Right lung (tissue), 10 donors: Measurements from ENCODE around the gene RD3L. TPM values are rescaled to one million over a fixed set of nuclear protein-coding genes. Genes with fewer than 3 reads are reported as not detected.
"Not testable (repeated sequence)": the region's sequence is repeated elsewhere in the genome, so short reads cannot be mapped to it uniquely, and the experiment has no call there.

Experiments
- DNase-seq, 2 donors: peaks; one replicate each; pipeline ENCODE4 v3.0.0-alpha.2; 2013
- long read RNA-seq, 8 donors: transcript quantifications; one replicate each; lab custom pipeline, GENCODE V29; 2026
- polyA plus RNA-seq, 5 donors: library from polyadenylated mRNA; unstranded; fragments of 120-200 nt; gene quantifications; one replicate each; pipeline versions ENCODE4 v1.2.1 to v1.2.3, GENCODE V29; 2013; ENCODE audit warnings: inconsistent platforms in 1 of 5, low replicate concordance in 1 of 5; ENCODE audit not compliant: insufficient read length in 5 of 5, insufficient read depth in 1 of 5

The RD3L gene
- polyA plus RNA-seq = under 1 TPM in 3 of 5 donors, not detected in 2; 0.12 to 0.25 (median 0.21) TPM
- long read RNA-seq, donor 1 = 0 reads
- long read RNA-seq, donor 2, partial matches to known transcripts = 0 of 1 reads
- long read RNA-seq, donor 2, other reads (novel, unspliced or antisense) = 0 of 1 reads
- long read RNA-seq, donor 3 = 0 reads
- long read RNA-seq, donor 4 = 0 reads
- long read RNA-seq, donor 5 = 0 reads
- long read RNA-seq, donor 6 = 0 reads
- long read RNA-seq, donor 7 = 0 reads
- long read RNA-seq, donor 8 = 0 reads

DNA sequence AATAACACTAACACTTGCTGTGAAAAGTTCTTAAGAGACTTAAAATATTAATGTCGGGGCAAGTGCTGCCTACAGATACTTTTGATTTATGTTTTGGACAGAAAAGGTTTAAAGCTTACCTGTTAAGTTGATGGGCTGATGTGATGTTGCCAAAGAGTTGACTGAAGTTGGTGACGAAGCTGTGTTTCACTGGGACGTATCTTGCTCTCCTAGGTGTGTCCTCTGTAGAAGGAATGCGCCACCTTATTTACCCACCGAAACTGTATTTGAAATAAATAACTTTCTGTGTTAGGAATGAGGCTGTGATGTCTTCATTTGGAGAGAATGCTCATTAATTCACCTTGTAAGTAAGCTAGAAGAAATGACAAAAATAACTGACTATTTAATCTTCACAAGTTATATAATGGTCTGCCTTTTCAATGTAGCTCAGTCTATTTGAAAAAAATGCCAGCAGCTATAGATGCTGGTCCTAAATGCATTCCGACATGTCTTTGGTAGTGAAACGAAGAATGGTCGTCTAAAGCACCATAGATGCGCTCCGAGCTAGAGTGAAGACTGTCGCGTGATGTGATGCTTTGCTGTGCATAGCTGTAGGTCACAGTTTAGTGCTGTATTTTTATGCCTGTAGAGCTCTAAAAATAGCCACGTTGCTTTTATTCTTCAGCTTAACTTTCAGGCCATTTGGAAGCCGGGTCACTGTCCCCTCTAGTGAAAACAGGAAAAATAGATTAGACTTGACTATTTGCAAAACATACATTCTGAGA, at the start of gene RD3L:
Gene RD3L, minus strand, starts transcription at position 557 of the 764 bp plus-strand sequence. CDS start 834 bp downstream, outside the sequence.
- DNase-seq = no peak

DNA sequence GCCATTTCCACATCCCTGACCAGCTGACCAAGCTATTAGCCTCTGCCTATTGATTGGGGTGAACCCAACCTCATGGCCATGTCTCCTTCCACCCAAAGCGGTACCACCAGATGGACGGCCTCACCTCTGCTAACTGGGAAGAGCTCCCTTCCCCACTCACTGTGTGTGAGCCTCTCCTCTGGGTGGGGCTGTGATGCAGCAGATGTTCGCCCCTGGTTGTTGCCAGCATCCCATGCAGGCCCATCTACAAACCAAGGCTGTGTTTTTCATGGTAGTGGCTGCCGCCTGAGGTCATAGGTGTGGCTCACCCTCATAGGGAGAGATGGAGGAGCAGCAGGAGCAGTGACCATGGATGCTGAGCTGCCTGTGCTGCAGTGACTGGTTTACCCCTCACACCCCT, 47.6 kb upstream of the RD3L start:
- DNase-seq = no peak

DNA sequence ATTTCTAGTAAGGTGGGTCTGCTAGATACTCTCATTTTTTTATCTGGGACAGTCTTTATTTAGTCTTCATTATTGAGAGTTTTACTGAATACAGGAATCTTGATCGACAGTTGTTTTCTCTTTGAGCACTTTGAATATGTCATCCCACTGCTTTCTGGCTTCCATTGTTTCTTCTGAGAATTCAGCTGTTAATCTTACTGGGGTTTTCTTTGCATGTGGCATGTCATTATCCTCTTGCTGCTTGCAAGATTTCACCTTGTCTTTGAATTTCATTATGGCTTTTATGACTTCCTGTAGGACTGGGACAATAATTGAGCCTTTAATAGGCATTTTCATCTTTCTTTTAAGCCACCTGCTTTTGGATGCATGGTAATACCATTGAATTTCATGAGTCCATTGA, 46.7 kb upstream of the RD3L start:
- no peak for DNase-seq

DNA sequence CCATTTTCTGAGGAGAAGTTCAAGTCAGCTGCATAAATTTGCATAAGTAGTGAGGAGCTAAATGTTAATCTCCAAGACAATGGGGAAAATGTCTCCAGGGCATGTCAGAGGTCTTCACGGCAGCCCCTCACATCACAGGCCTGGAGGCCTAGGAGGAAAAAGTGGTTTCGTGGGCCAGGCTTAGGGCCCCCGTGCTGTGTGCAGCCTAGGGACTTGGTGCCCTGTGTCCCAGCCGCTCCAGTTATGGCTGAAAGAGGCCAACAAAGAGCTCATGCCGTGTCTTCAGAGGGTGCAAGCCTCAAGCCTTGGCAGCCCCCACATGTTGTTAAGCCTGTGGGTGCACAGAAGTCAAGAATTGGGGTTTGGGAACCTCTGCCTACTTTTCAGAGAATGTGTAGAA, 41.9 kb upstream of the RD3L start:
- DNase-seq = no peak

DNA sequence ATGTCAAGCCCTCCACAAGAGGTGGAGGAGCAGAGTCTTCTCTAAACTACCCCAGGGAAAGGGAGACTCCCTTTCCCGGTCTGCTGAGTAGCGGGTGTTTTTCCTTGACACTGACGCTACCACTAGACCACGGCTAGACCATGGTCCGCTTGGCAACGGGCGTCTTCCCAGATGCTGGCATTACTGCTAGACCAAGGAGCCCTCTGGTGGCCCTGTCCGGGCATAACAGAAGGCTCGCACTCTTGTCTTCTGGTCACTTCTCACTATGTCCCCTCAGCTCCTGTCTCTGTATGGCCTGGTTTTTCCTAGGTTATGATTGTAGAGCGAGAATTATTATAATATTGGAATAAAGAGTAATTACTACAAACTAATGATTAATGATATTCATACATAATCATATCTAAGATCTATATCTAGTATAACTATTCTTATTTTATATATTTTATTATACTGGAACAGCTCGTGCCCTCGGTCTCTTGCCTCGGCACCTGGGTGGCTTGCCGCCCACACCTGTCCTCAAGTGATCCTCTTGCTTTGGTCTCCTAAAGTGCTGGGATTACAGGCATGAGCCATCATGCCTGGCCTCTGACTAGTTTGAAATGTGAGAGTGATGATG, 38.4 kb upstream of the RD3L start:
- not testable (repeated sequence) for DNase-seq

DNA sequence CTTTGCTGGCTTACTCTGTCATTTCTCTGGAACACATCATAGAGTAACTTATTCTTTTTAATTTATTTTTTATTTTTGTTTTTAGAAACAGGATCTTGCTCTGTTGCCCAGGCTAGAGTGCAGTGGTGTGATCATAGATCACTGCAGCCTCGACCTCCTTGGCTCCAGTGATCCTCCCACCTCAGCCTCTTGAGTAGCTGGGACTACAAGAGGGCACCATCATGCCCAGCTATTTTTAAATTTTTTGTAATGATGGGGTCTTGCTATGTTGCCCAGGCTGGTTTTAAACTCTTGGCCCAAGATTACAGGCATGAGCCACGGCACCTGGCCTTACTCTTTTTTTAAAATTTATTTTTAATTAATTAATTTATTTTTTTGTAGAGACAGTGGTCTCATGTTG, 32.2 kb upstream of the RD3L start:
- DNase-seq = no peak

DNA sequence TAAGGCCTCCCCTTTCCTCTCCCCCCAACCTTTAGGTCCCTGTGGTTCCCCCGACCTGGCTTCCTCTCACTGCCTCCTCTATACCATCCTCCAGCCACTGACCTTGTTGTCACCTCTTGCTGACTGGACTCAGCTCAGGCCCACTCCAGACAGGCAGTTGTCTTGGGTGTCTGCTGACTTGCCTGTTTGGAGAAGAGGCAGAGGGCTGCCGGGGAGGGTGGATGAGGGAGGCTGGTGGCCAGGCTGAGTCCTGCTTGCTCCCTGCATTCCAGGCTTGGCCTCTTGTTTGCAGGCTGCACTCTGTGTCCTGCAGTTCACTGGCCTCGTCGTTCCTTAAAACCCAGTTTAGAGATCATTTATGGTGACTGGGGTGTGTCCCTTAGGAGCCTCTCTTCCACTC, 31.0 kb upstream of the RD3L start:
- DNase-seq = no peak

DNA sequence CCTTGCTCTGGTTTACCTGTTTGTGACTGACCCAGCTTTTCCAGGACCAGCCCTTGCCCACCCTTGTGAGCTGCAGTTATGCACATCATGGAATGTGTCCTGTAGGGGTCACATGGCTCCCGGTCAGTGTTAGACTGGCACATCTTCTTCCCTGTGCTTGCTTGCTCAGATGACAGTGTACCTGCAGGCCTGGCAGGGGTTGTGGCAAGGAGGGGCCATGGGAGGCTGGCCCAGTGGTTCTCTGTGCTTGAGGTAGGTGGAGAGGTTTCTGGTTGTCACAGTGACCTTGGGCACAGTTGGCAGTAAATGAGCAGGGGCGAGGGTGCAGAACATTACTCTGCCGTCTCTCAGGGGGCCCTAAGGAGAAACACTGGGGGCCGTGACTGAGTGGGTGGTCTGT, 27.6 kb upstream of the RD3L start:
- no peak for DNase-seq

DNA sequence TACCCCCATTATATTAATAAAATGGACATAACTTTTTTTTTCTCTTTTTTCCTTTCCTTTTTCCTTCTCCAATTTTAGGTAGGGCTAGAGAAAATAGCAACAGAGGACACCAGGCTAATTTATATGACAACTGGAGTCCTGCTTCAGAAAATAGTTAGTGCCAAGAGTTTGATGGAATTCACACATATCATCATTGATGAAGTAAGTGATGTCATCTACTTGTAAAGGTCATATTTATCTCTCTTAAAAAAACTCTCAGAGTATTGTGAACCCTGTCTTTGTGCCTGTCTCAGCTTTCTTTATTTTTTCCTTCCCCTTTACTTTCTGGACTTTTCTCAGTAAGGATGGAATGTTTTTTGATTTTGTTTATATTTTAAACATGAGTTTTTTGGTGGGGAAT, 24.3 kb upstream of the RD3L start:
- no peak for DNase-seq

DNA sequence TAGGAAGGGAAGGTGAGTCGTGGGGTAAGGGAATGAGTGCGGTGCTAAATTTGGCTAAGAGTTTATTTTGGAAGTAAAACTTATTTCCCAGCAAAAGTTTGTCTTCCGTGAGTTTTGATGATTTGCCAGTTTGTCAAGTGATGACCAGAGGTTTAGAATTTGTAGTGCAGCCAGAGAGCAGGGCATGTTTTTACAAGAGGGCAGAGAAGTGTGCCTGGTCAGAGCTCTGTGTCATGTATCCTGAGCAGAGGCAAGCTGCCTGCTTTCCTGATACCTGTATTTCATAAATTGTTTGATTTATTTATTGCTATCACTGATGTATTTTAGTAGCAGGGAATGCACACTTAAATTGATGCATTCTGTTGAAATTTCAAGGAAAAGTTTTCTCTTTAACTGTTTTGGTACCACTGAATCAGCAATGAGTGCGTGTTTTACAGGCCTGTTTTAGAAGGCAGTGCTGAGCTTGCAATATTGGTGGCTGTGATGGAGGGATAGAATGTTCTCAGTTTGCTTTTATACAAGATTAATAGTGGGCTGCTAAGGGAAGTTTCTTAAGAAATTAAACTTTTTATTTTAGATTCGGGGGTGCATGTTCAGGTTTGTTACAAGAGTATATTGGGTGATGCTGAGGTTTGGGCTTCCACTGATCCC, 19.7 kb upstream of the RD3L start:
- DNase-seq = no peak

DNA sequence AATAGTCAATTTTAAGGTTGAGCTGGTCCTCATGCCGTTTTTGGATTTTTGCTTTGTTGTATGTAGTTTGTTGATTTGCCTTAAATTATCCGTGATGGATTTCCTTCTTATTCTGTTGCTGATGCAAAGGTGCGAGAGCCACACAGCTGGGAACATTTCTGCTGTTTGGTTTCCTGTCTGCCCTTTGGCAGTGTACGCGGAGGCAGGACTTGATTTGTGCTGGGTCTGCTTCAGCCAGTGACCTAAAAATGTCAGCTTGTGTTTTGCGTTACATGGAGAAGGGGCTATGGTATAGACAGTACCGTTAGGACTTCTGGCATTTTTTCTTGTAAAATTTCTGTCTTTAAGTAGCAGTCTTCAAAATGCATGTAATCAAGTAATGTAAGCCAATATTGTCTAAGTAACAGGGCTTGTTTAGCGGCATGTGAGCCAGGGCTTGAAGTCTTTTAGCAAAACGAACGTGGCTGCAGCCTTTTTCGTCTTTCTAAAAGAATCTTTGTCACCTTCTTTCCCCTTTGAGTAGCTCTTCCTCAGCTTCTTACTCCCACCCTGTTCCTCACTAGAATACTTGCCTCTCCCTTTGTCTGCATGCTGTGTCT, 18.2 kb upstream of the RD3L start:
- DNase-seq = no peak

DNA sequence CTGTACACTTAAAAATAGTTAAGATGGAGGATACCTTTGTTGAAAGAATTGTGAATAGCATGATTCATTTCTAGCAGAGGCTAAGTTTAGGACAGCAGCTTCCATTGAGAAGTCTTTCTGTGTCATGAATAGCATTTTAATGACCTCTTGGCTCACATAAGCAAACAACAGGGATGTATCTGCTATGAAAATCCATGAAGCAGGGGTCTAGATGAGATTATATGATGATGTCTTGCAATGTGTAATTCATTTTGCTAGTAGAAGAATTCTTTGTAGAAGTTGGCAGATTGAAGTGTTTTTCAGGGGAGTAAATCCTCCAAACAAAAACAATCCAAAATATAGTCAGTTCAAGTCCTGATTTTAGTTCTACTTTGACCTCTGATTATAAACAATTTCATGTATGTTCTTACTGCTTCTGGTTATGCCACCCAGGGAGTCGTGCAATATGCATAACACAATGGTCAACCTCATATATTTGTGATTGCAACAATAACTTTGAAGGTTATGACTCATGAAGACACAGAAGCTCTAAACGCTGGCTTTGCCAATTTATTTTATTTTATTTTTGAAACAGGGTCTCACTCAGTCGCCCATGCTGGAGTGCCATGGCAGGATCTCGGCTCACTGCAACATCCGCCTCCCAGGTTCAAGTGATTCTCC, 6.9 kb upstream of the RD3L start:
- DNase-seq = peak; percentile 20 to 36

DNA sequence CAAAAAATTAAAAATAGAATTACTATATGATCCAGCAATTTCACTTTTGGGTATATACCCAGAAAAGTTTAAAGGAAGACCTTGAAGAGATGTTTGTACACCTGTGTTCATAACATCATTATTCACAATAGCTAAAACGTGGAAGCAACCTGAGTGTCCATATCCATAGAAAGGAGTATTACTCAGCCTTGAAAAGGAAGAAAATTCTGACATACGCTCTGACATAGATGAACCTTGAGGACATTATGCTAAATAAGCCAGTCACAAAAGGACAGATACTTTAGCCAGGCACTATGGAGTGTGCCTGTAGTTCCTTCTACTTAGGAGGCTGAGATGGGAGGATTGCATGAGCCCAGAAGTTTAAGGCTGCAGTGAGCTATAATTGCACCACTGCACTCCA, 6.1 kb upstream of the RD3L start:
- DNase-seq = no peak

DNA sequence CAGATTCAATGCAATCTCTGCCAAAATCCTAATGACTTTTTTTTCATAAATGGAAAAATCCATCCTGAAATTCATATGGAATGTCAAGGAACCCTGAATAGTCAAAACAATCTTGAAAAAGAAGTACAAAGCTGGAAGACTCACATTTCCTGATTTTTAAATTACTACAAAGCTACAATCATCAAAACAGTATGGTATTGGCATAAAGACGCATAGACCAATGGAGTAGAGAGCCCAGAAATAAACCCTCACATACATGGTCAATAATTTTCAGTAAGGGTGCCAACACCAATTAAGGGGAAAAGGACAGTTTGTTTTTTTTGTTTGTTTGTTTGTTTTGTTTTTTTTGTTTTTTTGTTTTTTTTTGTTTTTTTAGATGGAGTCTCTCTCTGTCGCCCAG, 4.6 kb upstream of the RD3L start:
- DNase-seq = no peak

DNA sequence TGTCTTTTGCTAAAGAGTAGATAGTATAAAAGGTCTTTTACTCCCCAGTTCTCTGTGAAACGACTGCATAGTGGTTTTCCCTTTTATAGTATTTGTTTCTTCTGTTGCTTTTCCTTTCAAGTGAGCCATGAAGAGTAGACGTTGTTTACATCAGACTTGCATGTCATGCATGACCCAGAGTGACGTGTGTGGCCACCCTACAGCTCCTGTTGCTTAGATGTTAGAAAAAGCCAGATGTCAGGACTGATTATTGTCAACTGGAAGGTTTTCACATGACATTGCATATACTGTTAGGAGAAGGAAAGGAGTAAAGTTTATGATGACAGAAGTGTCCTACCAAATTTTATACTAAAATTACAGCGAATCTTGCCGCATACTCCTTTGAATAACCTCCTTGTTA, 1.3 kb upstream of the RD3L start:
- no peak for DNase-seq

DNA sequence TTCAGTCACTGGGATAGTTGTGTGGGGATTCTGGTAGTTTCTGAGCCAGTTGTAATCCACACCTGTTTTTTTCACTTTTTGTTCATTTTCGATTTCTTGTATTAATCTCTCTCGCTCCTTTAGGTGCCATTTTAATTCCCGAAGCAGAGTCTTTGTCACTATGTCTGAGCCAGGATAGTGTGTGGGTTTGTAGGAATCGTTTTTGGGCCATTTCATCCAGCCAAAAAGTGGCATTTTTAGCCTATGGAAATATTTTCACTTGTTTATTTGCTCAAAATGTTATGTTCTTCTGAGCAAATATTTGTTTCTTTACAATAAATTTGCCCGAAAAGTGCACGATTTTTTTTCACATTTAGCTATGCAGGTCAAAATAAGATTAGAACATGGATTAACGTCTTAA, 867 bp downstream of the RD3L start:
- DNase-seq = no peak

DNA sequence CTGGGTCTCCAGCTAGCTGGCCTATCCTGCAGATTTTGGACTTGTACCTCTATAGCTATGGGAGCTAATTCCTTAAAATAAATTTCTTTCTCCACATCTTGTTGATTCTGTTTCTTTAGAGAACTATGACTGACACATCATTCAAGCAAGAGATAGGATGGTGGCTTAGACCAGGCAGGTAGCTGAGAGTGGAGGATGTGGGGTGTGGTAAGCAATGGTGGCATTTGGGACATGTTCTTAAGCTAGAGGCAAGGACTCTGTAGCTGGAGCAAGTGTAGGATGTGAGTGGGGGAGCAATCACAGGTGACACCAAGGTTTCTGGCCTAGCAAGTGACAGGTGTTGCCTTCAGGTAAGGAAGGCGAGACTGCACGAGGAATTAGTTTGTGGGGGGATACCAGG, 7.2 kb downstream of the RD3L start:
- no peak for DNase-seq

DNA sequence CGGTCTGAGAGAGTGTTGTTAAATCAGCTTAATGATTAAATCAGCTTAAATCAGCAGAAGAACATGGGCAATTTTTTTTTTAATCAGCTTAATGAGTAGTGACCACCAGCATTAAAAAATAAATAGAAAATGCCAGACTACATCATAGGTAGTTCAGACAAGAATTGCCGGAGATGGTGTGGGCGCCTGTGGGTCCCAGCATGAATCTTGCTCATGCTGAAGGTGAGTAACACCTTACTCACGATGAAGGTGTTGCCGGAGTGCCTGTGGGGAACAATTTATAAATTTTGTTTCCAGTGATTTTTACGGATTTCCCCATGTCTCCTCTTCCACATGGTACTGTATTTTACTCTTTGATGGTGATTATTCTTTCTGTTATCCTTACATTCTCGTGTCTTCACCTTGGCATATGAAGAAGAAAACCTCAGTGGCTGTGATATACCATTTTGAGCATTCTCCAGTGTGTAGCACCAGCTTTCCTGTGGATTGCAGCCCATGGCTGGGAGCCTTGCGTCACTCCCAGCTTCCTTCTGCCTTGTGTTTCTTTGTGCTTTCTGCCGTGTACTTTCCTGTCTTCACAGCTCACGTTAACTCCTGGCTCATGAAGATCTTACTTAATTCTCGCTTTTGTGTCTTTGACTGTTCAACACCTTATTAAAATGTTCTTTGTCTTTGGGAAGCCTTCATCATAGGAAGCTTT, 9.4 kb downstream of the RD3L start:
- no peak for DNase-seq

DNA sequence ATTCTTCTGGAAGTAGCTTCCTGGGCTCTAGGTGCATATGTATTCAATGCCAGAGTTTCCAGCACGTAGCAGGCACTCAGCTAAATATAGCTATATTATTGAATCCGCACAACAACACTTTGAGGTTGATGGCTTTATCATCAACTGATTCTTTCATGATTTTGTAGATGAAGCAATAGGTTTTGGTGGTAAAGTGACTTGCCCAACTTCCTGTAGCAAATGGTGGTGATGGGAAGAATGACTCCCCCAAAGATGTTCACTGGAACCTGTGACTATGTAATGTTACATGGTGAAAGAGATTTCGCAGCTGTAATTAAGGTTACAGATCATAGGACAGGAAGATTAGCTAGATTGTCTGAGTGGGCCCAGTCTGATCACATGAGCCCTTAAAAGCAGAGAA, 10.9 kb downstream of the RD3L start:
- no peak for DNase-seq

DNA sequence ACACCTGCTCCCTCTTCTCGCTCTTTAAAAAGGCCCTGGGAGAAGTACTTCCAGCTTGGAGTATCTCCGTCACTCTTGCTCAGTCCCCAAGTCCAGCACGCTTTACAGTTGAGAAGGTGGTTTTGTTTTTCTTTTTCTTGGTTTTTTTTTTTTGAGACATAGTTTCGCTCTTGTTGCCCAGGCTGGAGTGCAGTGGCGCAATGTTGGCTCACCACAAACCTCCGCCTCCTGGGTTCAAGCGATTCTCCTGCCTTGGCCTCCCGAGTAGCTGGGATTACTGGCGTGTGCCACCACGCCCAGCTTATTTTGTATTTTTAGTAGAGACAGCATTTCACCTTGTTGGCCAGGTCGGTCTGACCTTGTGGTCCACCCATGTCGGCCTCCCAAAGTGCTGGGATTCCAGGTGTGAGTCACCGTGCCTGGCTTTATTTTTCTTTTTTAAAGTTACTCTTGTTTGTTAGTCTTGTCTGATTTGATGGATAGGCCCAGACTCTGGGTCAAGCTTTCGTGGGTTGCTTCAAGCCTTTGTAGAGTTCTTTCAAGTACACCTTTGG, 12.2 kb downstream of the RD3L start:
- DNase-seq = no peak
